HG02610 (cell line): ENCODE data around the gene FBXL14.
"Not testable (repeated sequence)": the region's sequence is repeated elsewhere in the genome, so short reads cannot be mapped to it uniquely, and the experiment has no call there.

Source experiments
- ATAC-seq: cut with Tn5 transposase; IDR thresholded peaks from one replicate; pipeline ENCODE4 v1.9.1; 2021; ENCODE audit warnings: mild to moderate bottlenecking, moderate library complexity; ENCODE audit not compliant: unreplicated experiment

Gene FBXL14

DNA sequence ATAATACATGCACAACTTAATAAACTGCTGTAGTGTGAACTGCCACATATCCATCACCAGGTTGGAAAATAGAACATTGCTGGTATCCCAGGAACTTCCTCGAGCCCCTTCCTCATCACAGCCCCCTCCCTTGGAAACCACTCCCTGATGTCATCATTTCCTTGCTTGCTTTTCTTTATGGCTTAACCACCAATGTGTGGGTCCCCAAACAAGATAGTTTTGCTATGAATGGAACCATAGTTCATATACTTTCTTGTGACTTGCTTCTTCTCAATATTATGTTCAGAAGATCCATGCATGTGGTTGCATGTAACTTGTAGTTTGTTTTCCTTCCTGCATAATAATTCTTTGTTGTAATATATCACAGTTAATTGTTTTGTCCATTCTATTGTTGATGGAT is 25.7 kb upstream of the FBXL14 start:
- no peak for ATAC-seq

DNA sequence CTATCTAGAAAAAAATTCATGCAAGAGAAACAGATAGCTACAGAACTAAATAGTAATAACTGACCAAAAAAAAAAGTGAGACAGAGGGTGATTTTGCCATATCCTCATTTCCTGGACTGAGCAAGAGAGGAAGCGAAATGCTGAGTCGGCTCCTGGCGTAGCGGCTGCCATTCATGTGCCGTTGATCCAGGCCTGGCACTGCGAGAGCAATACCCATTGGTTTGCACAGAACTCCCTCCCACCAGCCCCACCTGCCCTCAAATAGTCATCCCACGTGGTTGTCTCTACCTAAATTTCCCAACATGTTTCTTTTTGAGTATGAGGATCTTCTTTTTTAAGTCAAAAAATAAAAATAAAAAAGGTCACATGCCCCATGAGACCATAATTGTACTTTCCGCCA is 25.2 kb upstream of the FBXL14 start:
- peak; percentile 74 for ATAC-seq

DNA sequence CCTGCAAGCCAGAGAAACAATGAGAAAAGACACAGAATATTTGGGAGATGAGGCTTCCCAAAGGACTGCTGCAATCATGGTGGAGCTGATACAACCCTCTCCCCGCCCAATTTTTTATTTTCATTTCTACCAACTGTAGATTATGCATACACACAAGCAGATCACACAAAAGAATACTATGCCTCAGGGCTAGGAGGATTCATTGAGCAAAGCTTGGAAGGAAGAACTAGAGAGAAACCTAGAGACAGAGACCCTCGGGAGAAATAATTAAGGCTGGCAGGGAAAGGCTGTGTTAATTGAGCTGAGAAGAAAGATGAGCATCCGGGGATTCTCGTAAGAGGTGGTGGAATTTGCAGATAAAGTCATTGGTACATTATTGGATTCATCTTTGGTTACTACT is 24.8 kb upstream of the FBXL14 start:
- no peak for ATAC-seq

DNA sequence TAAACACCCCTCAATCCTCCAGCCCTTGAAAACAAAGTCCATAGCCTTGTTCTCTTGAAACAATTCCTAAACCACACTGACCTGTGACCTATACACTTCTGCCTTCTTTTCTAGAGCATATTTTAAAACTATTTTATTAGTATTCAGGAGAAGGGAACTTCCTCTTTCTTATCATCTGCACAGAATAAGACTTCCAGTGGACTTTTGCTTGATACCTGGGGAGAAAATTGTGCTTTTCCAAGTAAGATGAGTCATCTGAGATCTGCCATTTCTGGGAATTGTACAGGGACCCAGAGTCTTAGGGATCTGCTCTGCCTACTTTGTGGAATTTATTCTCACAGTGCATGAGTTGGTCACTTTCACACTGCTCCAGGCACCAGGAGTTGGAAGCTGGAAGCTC is 24.1 kb upstream of the FBXL14 start:
- ATAC-seq: no peak

DNA sequence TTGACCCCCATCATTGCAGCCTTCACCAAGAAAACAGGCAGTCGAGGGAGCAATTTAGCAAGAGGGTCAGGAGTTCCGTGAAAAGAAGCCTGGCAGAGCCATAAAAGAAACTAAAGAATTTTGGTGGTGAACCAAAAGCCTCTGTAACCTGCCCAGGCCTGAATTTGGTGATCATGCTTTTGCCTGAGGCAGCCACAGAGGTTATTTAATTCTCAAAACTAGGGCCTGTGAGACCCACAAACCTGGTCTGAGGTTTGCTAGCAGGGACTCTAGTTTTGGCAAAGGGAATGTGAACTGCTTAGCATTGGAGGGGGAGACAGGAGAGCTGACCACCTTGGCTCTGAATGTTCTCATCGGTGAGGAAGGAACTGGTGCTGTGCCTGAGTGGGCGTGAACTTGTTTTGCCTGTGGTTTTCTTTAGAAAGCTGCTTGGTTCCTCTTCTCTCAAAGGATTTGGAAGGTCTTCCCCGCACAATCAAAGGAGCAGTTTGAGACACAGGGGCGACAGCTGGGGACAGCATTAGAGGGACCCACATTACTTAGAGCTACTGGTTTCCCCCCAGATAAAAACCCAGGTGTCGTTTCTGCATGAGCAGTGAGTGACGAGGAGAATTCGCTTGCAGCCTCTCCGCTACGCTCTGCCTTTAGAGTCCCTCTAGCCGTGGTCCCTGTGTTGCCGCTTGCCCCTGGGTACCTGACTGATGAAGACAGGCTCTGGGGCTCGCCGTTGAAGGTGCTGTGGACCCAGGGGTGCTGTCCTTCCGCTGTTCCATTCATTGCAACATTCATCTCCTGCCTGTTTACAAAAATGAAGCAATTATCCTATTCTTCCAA is 22.1 kb upstream of the FBXL14 start:
- no peak for ATAC-seq

DNA sequence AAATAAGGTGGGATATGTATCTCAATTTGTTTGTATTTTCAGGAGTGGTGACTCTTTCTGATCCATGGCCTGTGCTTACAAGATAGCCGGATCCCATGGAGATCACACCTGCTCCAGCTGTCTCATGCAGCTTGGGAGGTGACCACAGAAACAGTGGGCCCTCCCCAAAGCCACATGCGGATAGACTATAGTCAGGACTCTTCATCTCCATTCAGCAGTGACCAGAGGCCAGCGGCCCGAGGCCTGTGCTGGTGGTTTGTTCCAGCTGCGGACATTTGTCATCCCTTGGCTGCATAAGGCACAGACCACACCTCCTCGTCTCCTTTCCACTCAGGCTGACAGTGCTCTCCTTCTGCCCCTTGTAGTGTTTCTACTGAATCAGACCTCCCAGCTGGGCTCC is 20.0 kb upstream of the FBXL14 start:
- no peak for ATAC-seq

DNA sequence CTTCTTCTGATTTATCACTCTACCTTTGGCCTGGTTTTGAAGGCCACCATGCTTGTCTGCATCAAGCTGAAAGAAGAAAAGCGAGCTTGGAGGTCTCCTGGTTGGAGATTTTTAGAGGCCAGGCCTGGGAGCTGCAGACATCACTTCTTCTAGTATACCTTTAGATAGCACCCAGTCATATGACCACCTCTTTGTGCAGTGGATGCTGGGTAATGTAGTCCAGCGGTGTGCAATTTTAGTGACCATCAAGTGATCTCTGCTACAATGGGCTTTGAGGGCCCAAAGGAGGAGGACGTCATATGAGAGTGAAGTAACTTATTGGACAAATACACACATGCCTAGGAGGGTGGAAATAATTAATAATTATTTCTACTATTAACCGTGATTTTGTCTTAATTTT is 19.5 kb upstream of the FBXL14 start:
- no peak for ATAC-seq

DNA sequence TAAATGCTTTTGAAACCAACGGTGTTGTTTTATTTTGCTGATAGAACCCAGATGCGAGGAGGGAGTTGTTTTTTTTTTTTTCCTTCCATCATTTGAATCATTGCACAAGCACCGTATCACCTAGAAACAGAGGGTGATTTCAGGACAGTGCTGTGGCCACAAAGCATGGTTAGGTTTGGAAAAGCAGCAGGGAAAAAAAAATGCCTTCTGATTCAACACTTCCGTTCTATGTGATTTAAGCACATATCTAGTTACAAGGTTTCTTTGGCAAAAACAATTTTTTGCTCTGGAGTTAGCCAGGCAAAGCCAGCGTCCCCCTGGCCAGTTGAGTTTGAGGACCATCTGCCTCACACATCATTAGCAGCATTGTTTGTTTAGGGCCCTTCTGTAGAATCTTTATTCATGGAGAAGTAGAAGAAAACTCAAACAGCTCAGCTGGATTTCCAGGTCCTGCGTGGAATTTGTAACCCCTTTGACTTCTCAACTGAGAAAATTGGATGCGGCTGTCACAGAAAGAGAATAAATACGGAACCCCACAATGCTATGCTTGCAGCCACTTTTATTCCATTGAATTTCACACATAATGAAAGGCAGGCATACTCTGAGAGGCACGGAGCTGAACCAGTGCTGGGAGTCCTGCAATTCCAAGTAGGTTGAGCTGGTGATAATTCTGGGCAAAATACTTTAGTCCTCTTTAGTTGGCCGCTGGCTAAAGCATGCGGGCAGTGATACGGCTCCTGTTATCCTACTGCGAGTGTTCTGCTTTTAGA is 17.6 kb upstream of the FBXL14 start:
- ATAC-seq: no peak

DNA sequence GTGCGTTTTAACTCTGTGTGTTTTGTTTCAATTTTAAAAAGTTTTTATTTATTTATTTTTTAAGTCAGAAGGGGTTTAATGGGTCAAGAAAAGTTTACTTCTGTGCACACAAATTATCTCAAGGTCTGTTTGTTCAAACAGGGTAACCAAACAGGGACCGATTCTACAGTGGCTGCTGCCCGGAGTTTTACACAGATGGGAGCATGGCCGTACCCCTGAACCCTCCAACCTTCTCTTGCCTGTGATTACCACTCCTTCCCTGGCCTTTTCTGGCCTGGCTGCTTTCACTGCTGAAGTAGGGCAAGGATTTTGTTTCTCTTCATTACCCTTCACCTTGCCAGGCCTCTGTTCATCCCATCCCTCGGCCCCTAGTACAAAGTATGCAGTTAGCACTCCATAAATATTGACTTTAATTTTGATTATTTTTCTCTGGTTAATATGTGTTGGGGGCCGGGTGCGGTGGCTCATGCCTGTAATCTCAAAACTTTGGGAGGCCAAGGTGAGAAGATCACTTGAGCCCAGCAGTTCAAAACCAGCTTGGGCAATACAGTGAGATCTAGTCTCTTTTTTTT is 15.8 kb upstream of the FBXL14 start:
- no peak for ATAC-seq

DNA sequence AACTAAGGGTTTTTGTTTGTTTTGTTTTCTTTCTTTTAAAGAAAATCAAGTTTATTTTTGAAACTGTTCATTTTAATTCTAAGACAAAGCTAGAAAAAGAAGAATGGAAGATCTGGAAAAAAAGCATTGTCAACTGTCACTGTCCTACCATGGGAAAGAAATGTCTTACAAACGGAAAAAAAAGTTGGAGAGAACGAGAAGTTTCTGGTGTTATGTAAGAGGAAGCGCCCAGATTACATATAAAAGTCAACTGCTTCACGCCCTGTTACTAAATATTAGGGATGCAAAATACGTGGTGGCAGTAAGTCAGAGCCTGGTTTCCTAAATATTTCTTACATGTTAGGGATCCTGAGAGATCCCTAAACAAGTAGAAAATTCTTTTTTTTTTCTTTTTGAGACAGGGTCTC is 14.3 kb upstream of the FBXL14 start:
- no peak for ATAC-seq

DNA sequence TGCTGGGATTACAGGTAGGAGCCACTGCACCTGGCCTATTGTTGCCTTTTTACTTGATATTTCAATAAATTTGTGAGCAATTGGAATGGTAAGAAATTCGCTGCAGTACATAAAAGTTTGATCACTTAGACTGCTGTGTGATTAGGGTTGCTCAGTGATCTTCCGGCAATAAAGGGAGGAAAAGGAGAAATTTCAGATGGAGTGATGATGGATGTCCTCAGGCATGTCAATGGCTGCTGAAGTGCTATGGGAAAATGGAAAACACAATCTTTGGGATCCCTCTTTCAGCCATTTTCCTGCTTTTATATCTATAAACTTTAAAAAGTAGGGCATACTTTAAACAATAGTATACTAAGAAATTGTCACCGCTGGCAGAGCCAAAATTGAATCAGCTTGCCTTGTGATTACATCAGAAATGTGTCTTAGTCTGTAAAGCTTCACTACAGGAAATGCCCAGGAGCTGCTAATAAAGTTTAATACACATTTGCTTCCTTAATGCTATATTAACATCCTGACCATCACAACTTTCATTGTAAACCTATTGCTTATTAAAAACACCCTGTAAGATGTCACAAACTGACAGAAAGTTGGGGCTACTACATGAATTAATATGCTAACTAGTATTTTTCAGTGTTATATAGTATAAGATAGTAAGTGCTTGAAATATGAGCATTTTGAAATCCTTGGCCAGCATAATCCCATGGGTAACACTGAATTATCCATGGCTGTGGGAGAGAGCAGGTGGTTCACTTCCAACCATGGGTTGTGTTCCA is 13.7 kb upstream of the FBXL14 start:
- no peak for ATAC-seq

DNA sequence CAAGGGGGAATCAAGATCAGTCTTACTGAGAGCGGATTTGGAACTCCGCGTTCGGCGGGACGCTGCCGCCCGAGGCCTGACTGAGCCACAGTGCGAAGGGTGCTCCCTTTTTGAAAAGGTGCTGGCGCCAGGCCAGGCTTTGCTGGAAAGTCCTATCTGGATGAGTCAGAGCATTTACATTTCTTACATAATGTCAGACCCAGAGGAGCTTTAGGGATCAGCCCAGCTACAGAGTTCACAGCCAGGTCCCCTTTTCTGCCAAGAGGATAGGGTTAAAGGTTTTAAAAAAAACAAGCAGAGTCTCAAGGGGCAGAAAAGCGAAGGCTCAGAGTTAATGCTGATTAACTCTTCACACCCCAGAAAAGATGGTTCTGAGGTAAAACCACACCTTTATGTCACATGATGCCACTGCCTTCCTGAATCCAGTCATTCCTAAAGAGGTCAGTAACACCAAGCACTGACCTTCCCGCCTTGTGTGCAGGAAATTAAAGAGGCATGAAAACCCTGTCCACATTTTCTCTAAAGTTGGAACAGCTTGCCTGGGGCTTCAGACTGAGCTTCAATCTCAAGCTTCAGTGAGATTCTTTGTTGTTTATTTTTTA is 11.7 kb upstream of the FBXL14 start:
- ATAC-seq: peak; percentile 76

DNA sequence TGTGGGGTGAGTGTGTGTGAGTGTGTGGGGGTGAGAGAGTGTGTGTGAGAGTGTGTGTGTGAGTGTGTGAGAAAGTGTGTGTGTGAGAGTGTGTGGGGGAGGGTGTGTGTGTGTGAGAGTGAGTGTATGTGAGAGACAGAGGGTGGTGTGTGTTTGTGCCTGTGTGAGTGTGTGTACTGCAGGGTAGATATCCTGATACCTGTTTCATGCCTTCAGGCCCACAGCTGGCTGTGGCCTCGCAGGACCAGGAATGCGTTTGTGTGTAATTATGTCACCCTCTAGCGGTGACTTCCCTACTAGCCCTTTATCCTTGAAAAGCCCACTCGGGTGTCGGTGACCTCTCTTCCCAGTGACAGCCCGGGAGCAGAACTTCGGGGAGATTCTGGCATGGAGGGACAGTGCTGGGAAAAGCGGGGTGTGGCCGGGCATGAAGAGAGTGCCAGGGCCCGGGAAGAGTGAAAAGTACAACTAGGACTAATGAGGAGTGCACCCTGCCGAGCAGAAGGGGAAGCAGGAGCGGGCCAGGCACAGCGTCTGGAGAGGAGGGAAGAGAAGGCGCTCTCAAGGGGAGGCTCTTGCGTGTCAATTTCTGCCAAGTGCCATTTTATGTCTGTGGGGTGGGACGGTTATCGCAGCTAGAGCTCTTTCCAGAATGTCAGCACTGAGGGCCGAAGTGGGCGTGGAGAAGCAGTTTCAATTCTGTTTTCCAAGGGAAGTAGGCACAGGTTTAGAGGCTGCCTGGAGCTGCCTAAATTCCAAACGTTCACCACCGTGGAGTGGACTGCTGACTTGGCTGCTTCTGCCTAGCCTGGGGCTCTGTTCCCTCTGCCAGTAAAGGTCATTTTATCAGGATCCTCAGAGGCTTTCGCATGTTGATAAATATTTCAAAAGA is 11.0 kb upstream of the FBXL14 start:
- no peak for ATAC-seq

DNA sequence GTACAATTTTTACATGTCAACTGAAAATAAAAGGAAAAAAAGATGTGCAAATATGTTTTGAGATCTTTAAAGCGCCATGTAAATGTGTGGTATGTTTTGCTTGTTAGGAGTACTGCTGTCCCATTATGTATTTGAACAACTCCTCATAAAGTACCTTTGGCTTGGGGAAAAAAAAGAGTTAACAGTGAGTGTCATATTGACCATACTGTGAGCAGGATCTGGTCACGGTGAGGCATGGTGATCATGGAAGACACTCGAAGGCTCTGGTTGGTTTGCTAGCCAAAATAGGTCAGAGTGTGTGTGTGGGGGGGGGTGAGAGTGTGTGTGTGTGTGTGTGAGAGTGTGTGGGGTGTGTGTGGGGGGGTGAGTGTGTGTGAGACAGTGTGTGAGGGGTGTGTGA is 10.1 kb upstream of the FBXL14 start:
- no peak for ATAC-seq

DNA sequence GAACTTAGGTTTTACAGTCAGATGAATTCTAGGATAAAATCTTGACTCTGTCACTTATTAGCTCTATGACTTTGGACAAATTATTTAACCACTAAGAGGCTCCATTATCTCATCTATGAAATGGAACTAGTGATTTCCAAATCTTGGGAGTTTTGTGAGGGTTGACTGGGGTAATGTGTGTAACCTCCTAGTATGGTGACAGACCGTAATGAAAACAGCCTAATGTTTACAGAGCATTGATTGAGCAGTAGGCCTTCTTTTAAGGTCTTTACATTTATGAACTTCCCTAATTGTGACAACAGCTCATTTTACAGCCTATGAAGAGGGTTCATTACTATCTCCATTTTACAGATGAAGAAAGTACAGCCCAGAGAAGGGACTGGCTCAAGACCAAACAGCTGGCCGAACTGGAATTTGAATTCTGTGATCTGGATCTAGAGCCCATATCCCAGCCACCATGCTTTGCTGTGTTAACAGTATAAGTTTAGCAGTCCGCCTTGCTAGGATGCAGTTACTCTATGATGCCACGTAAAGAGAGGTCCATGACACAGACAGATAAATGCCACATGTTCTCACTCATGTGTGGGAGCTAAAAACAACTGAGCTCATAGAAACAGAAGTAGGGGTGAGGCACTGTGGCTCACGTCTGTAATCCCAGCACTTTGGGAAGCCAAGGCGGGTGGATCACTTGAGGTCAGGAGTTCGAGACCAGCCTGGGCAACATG is 9.1 kb upstream of the FBXL14 start:
- ATAC-seq: no peak

DNA sequence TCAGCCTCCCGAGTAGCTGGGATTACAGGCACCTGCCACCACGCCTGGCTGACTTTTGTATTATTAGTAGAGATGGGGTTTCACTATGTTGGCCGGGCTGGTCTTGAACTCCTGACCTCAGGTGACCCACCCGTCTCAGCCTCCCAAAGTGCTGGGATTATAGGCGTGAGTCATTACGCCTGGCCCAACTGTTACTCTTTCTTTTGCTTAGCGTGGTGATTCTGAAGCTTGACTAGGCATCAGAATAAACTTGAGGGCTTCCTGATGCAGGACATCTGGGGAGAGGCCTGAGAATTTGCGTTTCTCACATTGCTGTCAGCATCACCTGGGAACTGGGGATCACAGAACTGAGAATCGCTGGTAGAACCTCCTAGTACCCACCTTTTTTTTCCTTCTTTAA is 8.3 kb upstream of the FBXL14 start:
- ATAC-seq: not testable (repeated sequence)

DNA sequence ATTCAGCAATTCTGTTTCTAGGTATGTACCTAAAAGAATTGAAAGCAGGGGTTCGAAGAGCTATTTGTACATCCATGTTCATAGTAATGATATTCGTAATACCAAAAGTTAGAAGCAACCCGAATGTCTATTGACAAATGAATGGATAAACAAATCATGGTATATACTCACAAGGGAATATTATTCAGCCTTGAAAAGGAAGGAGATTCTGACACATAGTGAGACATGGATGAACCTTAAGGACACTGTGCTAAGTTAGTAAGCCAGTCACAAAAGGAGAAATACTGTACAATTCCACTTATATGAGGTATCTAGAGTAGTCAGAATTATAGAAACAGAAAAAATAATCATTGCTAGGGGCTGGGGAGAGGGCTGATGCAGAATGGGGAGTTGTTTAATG is 4.4 kb upstream of the FBXL14 start:
- no peak for ATAC-seq

DNA sequence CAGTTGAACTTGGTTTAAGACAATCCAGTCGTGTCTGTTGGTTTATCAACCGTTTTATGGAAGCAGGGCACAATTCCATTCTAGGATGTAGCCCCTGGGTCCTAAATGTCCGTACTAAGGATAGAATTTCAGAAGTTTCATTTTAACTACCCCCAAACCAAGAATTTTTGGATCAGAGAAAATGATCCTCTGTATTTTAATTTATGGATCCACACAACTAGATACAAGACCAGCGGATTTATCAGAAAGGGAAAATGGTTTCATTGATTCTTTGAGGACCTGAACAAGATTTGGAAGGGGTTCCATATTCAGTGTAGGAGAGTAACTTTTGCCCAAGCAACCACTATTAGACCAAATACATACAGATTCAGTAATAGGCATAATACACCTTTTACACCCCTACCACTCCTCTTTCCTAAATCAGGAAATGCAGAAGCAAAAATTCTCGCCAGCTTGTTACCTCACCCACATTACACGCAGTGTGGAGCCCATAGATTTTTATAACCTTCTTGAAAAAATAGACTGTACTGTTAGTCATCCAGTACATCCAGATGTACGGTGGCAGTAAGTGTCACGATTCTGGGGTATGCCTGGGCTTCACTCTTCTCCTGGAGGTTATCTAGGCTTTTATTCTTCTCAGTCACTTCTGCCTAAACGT is 1.4 kb upstream of the FBXL14 start:
- ATAC-seq: no peak
